ENCODE results near the gene GTF2H1. TPM values are rescaled to one million over a fixed set of nuclear protein-coding genes. Genes with fewer than 3 reads are reported as not detected.

GTF2H1 gene
- total RNA-seq, 4 donors from 2014 or later: 38.7 to 62.2 (median 53.4) TPM

DNA sequence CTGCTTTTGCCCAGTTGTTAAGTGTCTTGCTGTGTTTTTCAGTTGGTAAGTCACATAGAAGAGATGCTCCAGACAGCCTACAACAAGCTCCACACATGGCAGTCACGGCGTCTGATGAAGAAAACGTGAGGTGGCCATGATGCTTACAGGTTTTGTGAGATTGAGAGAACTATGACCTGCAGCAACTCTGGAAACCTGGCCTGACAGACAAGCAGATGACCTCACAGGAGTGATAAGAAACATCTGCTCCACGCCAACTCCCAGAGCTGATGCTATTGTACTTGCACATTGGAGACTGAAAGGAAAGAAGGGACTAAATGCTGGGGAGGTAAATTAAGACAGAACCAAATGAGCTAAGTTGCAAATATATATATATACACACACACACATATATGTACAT lies 43.4 kb downstream of the GTF2H1 start:
- Histone ChIP-seq H3K4me3 (no peak overlapping the region), H3K4me1 (no peaks in the 10 kb centered on the region), H3K36me3 (peaks cover 0 to 76% (median 13%) of the 10 kb centered on the region in 3 donors), H3K27me3 (no peaks in the 10 kb centered on the region), H3K9me3 (no peaks in the 10 kb centered on the region), H3K27ac (no peak overlapping the region)
- no peak for DNase-seq (ENCODE audit: low spot score in 2 of 2)
- 94 to 97% methylated on average over 4 of the region's 4 CpGs for WGBS, 2 donors
- no peak for TF ChIP-seq POLR2A (IDR thresholded peaks at IDR 0.05)

DNA sequence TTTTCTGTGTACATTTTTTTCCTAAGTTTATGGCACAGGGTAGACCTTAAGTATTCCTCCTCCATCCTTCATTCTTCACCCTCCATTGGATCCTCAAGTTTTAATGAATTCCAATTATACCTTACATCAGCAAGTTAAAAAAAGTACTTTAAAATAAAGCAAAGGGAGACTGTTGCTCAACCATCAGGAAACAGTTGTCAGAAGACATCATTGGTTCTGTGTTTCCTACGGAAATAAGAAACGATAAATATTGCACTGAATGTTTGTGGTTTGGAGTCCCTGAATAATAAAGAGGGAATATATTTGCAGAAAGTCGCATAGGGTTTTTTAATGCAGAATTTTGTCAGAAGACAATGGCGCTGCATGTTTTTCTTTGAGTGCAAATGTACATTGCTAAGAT lies 43.9 kb downstream of the GTF2H1 start:
- 74 to 84% methylated on average over 4 of the region's 4 CpGs for WGBS, 2 donors
- Histone ChIP-seq H3K27ac (no peak overlapping the region), H3K4me3 (no peak overlapping the region), H3K9me3 (no peaks in the 10 kb centered on the region), H3K27me3 (no peaks in the 10 kb centered on the region), H3K4me1 (no peaks in the 10 kb centered on the region), H3K36me3 (peaks cover 0 to 71% (median 9%) of the 10 kb centered on the region in 3 donors)
- no peak for DNase-seq (ENCODE audit: low spot score in 2 of 2)
- TF ChIP-seq EP300 (IDR thresholded peaks at IDR 0.05) (no peak), POLR2A (IDR thresholded peaks at IDR 0.05) (no peak)
- TF ChIP-seq, protein P1, sequence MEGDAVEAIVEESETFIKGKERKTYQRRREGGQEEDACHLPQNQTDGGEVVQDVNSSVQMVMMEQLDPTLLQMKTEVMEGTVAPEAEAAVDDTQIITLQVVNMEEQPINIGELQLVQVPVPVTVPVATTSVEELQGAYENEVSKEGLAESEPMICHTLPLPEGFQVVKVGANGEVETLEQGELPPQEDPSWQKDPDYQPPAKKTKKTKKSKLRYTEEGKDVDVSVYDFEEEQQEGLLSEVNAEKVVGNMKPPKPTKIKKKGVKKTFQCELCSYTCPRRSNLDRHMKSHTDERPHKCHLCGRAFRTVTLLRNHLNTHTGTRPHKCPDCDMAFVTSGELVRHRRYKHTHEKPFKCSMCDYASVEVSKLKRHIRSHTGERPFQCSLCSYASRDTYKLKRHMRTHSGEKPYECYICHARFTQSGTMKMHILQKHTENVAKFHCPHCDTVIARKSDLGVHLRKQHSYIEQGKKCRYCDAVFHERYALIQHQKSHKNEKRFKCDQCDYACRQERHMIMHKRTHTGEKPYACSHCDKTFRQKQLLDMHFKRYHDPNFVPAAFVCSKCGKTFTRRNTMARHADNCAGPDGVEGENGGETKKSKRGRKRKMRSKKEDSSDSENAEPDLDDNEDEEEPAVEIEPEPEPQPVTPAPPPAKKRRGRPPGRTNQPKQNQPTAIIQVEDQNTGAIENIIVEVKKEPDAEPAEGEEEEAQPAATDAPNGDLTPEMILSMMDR (IDR thresholded peaks at IDR 0.05): no peak

DNA sequence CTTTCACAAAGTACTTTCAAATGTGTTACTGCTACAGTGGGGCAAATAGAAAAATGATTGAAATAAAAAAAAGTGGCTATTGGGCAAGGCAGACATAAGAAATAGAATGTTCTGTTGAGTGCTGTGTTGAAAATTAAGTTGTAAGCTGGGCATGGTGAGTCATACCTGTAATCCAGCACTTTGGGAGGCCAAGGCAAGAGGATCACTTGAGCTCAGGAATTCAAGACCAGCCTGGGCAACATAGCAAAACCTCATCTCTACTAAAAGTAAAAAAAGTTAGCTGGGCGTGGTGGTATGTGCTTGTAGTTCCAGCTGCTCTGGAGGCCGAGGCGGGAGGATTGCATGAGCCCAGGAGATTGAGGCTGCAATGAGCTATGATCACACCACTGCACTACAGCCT lies 45.1 kb downstream of the GTF2H1 start:
- H3K4me1 ChIP-seq: no peaks in the 10 kb centered on the region
- 94 to 100% methylated on average over 3 of the region's 3 CpGs for WGBS, 2 donors
- no peaks in the 10 kb centered on the region for H3K9me3 ChIP-seq
- TF ChIP-seq POLR2A (IDR thresholded peaks at IDR 0.05) (no peak), EP300 (IDR thresholded peaks at IDR 0.05) (no peak)
- TF ChIP-seq, protein P1 (IDR thresholded peaks at IDR 0.05): no peak
- H3K4me3 ChIP-seq: no peak overlapping the region
- H3K27me3 ChIP-seq: no peaks in the 10 kb centered on the region
- peaks cover 0 to 60% (median 6%) of the 10 kb centered on the region in 3 donors for H3K36me3 ChIP-seq
- no peak for DNase-seq (ENCODE audit: low spot score in 2 of 2)
- no peak overlapping the region for H3K27ac ChIP-seq

DNA sequence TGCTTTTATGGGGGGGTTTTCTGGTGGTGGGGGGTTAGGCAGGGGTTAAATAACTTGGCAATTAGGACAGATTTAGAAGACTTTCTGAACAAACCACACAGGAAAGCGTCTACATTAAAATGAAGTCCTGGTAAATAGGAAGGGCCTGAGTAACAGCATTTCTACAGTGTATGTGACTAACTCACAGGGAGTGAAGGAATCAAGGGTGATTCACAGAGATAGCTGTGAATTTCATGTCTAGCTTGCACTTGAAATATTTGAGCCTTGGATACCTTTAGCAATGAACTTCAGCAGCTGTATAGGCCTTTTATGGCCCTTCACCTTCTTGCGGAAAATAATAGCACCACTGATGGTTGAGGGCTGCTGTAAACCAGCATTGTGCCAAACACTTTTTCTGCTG lies 45.9 kb downstream of the GTF2H1 start:
- 47 to 57% methylated on average over 2 of the region's 2 CpGs for WGBS, 2 donors

DNA sequence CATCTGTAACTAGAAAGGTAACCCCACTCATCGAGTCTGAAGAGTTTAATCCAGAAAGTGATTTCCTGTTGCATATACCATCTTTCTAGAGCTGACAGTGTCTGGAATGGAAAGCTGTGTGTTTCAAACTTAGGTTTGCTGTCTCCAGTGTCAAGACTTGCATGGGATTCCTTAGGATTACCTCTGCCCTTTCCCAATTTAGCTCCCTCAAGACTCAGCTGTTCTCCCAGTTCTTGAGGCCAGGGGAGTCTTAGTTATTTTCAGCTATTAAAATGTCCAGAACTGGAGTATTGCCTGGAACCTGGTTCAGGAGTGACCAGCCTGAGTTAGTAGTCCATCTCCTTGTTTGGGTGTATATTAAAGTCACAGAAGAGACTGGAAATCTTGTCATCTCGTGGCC lies 47.0 kb downstream of the GTF2H1 start:
- TF ChIP-seq POLR2A (IDR thresholded peaks at IDR 0.05) (no peak), EP300 (IDR thresholded peaks at IDR 0.05) (no peak)
- TF ChIP-seq, protein P1 (IDR thresholded peaks at IDR 0.05): no peak
- H3K27ac ChIP-seq: no peak overlapping the region
- 77 to 78% methylated on average over 2 of the region's 2 CpGs for WGBS, 2 donors

More for the DNA sequence above, 45.9 kb downstream of the GTF2H1 start:
- no peak overlapping the region for H3K4me3 ChIP-seq
- no peaks in the 10 kb centered on the region for H3K27me3 ChIP-seq
- DNase-seq (ENCODE audit: low spot score in 2 of 2): no peak
- H3K27ac ChIP-seq: no peak overlapping the region
- H3K36me3 ChIP-seq: peaks cover 0 to 52% (median under 1%) of the 10 kb centered on the region in 3 donors
- no peaks in the 10 kb centered on the region for H3K4me1 ChIP-seq
- H3K9me3 ChIP-seq: no peaks in the 10 kb centered on the region
- no peak for TF ChIP-seq EP300 (IDR thresholded peaks at IDR 0.05)
- no peak for TF ChIP-seq POLR2A (IDR thresholded peaks at IDR 0.05)
- TF ChIP-seq, protein P1 (IDR thresholded peaks at IDR 0.05): no peak

DNA sequence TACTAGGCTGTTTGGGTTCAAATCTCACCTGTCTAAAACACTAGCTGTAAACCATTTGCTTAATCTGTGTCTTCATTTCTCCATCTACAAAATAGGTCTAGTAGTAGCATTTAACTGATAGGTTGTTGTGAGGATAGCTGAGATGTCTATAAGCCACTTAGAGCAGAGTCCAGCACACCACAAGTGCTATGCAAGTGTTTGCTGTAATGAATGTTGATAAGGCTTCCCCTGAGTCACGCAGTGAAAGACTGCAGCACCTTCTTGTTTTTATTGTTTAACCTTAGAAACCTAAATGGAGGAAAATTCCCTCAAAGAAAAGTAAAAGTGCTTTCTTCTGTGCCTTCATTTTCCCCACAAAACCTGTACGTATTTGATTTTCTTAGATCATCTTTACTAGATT lies 48.9 kb downstream of the GTF2H1 start:
- 90 to 95% methylated on average over 2 of the region's 2 CpGs for WGBS, 2 donors
- H3K27ac ChIP-seq: no peak overlapping the region

More for the DNA sequence above, 47.0 kb downstream of the GTF2H1 start:
- peaks cover 0 to 40% (median 0%) of the 10 kb centered on the region in 3 donors for H3K36me3 ChIP-seq
- H3K9me3 ChIP-seq: no peaks in the 10 kb centered on the region
- H3K4me3 ChIP-seq: no peak overlapping the region
- no peaks in the 10 kb centered on the region for H3K27me3 ChIP-seq
- no peak for DNase-seq (ENCODE audit: low spot score in 2 of 2)
- H3K4me1 ChIP-seq: no peaks in the 10 kb centered on the region

More for the DNA sequence above, 48.9 kb downstream of the GTF2H1 start:
- DNase-seq (ENCODE audit: low spot score in 2 of 2): no peak
- Histone ChIP-seq H3K36me3 (peaks cover 0 to 21% (median 0%) of the 10 kb centered on the region in 3 donors), H3K9me3 (no peaks in the 10 kb centered on the region), H3K4me1 (no peaks in the 10 kb centered on the region), H3K27me3 (no peaks in the 10 kb centered on the region), H3K4me3 (no peak overlapping the region)
- TF ChIP-seq EP300 (IDR thresholded peaks at IDR 0.05) (no peak), POLR2A (IDR thresholded peaks at IDR 0.05) (no peak)
- TF ChIP-seq, protein P1 (IDR thresholded peaks at IDR 0.05): no peak
